Endometrial microvascular endothelial cells (primary cell): ENCODE data around the gene SHROOM3. TPM values are rescaled to one million over a fixed set of nuclear protein-coding genes. Genes with fewer than 3 reads are reported as not detected.

Experiments
- in situ Hi-C: cut with HindIII; loops from 2 replicates; pipeline ENCODE4 v1.10.0; 2017; ENCODE audit warnings: low sequenced_read_pairs, low pct_unique_long_range_greater_than_20kb; ENCODE audit errors: inconsistent ontology term
- total RNA-seq: library from RNA; depleted of rRNA; stranded (reverse); fragments of >200 nt; gene quantifications from one replicate; pipeline ENCODE4 v1.2.3, GENCODE V29; 2015; ENCODE audit errors: inconsistent ontology term

Gene SHROOM3
- total RNA-seq, 1 donor from 2014 or later, result 3.7 TPM

DNA sequence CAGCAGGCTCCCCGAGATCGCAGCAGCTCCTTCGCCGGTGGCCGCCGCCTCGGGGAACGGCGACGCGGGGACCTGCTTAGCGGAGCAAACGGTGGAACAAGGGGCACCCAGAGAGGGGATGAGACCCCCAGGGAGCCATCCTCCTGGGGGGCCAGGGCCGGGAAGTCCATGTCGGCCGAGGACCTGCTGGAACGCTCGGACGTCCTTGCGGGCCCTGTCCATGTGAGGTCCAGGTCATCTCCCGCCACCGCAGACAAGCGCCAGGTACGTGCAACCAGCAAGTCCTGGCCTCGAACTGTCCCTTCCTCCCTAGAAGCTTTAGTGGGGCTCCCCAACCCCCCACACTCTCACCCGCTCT, 306.6 kb downstream of the SHROOM3 start:
- in situ Hi-C loops, result no loop called here

DNA sequence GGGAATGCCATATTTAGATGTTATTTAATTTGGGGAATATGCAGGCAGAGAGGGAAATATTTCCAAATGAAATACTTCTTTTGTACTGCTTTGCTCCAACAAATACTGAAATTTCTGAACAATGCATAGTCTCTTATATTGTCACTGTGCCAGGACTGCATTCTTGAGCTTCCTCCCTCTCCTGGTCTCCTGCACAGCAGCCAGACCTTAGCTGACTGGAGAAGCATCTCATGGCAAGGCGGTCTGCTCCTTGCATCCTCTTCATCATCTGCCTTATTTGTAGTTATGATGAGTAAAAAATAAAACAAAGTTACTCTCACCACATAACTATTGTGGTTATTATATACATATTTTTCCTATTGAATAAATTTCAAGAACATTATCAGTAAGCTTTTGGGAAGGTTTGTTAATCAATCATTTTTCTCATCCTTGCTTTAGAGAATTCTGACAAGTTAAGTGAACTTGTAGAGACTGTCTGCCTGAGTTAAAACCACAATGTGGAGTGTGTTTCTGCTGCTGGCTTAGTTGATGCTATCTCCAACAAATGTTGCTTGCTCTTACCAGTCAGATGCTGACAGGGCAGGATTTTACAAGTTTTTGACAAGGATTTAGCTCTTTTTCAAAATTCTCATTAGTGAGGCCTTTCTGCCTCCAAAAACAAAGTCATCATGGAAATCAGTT, 309.4 kb downstream of the SHROOM3 start:
- in situ Hi-C loops, result no loop called here

DNA sequence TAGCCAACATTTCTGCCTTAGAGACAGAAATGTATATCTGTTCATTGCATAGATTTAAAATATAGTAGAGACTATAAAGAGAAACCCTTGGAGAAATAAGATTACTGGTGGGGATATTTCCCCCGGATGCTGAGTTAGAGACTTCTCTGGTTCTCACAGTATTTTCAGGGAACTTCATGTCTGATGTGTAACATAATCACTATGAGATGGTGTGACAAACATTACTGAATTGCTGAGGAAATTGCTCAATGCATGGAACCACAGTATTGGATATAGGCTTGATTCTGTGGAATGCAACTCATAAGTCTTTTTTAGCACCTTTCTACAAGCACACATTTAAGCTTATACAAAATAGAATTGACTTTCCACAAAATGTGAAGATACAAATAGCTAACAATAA, 310.2 kb downstream of the SHROOM3 start:
- in situ Hi-C loops, result no loop called here

DNA sequence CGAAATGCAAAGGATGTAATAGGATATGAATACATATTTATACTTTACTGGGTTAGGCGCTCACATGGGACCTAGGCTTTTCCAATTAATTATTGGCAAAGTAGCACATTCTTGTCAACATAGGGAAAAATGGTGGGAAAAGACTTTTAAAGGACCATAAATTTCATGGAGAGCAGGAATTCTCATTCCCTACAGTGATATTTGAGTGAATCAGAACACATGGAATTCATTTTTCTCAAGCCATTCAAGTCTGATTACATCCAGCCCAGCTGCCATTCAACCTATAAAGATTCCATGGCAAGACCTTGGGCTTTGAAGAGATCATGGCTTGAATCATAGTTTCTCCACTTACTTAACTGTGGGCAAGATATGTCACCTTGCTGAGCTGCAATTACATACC, 312.5 kb downstream of the SHROOM3 start:
- in situ Hi-C loops, result no loop called here

DNA sequence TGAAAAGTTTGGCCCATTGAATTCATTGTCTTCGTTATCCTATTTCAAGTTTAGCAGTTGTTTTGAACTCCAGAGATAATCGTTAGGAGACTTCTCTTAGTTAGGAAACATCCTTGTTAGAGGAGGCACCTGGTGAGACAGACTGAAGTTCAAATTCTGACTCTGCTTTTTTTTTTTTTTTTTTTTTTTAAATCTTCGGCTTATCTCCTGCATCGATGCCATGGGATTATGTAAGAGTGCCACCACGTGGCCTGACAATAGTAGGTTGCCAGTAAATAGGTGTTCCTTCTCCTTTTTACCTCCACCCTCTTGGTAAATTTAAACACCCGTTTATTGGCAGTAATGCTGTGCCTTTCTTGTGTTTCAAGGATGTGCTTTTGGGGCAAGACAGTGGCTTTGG, 313.6 kb downstream of the SHROOM3 start:
- in situ Hi-C loops, result no loop called here

DNA sequence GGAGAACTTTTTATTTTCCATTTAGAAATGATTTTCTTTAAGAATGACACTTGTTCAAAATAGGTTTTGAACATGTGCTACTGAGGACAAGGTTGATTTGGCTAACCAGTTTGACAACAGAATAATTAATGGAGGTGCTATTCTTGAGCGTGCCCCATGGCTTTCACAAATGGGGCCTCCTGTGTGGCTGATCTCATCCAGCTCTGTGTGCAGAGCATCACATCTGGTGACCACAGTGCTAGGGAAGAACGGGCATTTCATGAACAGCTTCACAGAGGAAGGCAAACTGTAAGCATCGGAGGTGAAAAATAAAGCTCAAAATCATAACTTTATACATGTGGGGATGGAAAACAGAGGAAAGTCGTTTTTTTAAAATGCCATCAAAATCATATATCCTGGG, 314.3 kb downstream of the SHROOM3 start:
- in situ Hi-C loops, result no loop called here

DNA sequence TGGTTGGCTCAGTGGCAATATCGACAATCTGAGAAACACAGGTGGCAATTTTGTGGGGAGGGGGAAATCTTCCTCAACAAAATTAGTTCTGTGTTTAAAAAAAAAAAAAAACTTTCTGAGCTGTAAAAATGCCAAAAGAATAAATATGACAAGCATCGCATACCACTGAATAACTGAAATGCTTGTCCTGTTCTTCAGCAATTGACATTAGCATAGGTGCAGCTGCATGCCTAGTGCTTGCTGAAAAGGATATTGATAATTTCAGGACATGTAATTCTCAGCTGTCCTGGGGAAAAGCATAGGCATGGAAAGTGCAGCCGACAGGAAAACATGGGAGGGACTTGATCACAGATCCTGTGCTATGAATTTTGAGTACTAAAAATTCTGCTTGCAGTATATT, 315.7 kb downstream of the SHROOM3 start:
- in situ Hi-C loops, result no loop called here

DNA sequence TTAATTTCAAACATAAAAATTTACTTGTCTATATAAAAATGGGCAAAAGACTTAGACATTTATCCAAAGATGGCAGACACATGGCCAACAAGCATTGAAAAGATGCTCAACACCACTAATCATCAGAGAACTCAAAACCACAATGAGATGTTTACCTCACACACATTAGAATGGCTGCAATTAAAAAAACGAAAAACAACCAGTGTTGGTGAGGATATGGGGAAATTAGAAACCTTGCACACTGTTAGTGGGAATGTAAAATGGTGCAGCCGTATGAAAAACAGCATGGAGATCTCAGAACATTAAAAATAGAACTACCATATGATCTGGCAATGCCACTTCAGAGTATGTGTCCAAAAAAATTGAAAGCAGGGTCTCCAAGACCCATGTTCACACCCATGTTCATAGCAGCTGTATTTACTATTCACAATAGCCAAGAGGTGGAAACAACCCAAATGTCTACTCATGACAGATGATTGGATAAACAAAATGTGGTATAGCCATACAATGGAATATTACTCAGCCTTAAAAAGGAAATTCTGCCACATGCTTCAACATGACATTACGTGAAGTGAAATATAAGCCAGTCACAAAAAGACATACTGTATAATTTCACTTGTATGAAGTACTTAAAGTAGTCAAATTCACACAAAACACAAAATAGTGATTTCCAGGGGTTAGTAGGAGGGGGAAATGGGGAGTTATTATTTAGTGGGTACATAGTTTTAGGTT, 316.7 kb downstream of the SHROOM3 start:
- in situ Hi-C loops, result no loop called here

DNA sequence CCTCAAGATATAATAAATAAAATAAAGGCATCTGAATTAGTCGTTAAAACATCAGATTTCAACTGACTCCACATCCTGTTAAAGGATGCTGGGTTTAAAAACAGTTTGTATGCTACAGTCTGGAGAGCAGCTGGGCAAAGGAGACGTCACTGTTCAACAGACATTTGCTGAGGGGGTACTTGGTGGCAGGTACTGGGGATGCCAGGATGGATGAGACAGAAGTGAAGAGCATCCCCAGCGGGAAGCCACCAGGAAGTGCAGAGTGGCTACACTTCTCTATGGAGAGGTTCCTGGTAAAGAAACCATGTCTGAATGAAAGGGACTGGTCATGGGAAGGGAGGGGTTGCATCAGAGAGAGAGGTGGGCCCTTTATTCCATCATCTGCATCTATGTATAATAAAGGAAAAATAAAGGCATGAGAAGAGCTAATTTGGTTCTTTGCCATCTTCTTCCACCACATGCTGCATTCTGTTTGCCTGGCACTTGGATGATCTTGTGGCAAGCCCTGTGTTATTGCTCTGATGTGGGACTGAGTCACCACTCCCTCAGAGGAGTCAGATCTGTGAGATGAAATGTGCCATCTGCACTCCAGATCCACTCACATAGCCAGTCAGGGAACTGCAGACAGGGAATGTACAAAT, 318.0 kb downstream of the SHROOM3 start:
- in situ Hi-C loops, result no loop called here

DNA sequence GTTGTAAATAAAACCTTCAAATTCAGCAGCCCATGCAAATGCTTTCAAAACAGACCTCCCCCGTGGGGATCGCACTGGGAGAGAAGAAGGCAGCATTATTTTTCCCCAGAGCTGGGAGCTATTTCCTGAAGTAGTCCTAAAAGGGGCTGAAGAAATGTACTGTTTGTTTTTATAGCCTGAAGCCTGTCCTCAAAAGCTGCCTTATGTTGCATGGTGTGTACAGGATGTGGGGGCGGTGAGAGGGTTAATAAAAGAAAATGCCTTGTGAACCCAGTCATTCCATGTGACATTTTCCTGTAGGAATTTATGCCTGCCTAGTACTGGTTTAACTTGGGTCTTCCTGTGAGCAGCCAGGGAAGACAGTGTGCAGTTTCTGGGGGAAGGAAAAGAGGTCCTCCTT, 318.8 kb downstream of the SHROOM3 start:
- in situ Hi-C loops, result no loop called here

DNA sequence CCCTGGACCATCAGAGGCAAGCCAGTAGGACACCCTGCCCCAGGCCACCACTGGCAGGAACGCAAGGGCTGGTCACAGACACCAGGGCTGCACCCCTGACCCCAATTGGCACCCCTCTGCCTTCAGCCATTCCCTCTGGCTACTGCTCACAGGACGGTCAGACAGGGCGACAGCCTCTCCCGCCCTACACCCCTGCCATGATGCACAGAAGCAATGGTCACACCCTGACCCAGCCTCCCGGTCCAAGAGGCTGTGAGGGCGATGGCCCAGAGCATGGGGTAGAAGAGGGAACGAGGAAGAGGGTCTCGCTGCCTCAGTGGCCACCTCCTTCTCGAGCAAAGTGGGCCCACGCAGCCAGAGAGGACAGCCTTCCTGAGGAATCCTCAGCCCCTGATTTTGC, 319.4 kb downstream of the SHROOM3 start:
- in situ Hi-C loops, result no loop called here

DNA sequence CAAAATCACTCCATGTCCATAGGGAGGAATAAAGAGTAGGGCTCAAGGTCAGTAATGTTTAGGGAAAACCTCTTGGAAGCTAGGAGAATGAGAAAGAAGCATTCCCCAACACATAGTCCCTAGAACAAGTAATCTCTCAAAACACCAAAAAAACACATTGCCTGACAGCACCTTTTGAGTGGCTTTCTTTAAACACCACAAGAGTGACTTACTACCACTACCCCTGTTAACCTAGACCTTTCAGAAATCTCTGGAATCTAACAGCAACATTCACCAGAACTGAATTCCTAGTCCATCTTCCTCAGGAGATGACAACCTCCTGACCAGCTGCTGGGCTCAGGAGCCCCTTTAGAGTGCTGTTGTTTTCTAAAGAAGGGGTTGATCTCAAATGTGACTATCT, 320.7 kb downstream of the SHROOM3 start:
- in situ Hi-C loops, result no loop called here

DNA sequence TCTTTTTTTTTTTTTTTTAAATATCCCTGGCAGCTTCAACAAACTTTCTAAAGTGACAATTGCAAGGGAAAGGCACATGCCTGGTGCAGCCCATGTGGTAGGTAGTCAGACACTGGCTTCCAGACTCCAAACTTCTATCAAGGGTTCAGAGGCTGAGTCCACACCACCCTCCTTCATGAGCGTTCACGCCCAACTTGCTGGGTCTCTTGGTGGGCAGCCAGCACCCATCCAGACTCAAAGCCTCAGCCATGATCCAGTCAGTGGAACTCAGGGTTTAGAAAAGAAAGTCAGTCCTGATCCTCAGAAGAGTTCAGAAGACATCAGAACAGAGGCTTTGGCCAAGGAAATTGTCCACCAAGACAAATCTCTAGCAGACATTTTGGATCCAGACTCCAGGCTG, 321.4 kb downstream of the SHROOM3 start:
- in situ Hi-C loops, result no loop called here

DNA sequence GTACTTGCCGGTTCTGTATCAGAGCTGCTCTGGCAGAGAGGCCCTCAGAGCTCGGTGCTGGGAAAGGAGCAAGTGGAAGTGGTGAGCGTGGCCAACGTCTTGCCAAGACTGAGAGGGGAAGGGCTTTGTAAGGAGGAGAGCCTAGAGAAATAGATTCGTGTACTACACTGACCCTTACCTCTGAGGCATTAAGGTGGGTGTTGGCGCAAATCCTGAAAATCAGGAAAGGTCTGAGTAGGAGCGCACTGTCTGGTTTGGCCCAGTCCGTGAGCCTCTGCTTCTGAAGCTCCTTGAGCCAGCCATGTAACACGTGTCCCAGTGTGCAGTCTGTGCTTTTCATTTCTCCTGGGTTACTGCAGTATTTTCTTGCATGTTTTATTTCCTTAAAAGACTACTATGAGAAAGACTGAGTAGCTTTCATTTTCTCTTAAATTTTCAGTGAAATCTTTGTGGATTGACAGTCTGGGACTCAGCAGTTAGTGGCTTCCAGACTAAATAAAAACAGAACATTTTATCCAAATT, 322.4 kb downstream of the SHROOM3 start:
- in situ Hi-C loops, result no loop called here

DNA sequence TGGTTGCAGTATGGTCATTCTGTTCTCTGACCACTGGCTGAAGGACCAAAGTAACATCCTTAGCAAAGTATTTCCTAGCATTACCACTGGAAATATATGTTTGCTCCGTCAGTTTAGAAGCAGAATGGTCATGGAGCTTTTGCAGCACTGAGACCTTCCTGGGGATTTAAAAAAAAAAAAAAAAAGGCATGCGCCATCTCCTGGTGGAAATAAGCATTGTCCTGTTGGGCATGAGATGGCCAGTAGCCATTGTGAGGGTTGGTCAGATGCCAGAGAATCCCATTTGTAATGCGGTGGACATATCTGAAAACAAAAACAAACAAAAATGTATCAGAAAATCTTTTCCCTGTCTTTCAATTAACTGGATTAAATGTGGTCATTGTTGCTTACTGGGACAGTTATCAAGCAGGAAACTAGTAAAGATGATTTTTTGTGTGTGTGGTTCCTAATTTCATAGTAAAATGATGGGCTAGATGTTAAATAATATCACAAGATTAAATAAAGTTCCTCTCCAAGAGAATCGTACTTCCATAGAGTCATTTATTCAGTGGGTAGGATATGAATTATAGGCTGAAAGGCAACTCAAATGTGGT, 323.4 kb downstream of the SHROOM3 start:
- in situ Hi-C loops, result no loop called here

DNA sequence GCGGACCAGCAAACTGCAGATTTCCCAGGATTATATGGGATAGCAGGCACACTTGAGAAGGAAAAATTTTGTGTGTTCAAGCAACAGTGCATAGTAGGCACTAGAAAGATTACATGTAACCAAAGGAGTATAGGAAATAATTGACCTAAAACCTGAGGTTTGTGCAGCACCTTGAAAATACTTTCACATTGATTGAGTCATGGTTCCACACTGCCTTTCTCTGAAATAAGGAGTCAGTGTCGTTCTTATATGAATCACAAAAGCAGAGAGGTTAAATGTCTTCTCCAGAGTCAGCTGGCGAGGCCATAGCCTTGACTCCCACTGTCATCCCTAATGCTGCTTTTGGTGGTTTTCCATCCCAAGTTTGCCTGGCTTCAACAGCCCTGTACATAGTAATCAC, 324.0 kb downstream of the SHROOM3 start:
- in situ Hi-C loops, result no loop called here

DNA sequence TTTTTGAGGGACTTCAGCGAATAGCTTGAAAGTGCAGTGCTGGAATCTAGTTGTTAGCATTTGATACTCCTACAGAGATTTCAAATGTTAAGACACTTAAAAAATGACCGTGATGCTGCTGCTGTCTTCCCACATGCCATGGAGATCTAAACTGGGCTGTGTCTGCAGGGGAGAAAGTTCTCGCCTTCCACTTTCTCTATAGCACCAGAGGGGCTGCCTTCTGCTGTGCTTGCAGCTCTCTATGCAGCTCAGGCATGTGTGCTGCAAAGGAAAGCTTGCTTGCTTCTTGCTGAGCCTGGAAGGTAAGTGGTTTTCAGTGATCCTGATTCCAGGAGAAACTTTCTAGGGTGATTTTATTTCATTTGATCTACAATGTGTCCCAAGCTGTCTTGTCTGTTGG, 325.2 kb downstream of the SHROOM3 start:
- in situ Hi-C loops, result no loop called here

DNA sequence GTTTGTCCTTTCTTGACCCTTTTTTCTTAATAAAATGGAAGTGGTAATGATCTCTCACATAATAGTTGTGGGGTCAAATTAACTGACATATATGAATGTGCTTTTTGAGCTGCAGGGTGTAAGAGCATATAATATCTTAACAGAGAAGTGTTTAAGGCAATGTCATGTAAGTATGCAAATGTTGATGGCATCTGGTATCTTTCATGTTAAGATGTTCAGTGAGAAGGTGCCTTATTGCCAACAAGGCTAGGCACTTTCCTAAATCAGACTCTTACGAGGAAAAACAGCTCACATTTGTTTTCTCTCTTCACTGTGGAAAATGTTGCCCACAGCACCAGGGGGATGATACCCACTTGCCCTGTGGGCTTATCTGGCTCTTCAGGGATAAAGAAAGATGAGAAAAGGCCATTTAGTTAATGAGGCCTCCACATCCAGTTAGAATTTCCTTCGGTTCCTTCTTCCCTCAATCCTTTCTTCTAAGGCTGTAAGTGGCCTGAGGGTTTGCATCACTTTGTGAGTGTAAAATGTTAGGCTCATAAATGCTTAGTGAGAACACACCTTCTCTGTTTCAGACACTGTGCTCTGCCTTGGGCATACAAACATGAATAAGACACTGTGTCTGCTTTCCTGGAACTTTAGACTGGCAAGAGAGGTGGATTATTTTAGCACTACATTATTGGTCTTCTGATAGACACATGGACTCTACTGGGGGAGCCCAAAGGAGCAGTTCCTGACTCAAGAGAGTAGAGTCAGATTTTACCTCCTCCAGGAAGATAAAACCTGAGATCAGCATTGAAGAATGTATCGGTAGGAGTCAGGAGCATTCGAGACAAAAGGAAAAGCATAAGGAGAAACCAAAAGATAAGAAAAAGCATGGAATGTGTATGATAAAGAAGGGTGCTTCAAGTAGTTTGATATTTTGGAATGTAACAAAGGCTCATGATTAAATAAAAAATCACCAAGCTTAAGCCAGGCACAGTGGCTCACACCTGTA, 327.4 kb downstream of the SHROOM3 start:
- in situ Hi-C loops, result no loop called here

DNA sequence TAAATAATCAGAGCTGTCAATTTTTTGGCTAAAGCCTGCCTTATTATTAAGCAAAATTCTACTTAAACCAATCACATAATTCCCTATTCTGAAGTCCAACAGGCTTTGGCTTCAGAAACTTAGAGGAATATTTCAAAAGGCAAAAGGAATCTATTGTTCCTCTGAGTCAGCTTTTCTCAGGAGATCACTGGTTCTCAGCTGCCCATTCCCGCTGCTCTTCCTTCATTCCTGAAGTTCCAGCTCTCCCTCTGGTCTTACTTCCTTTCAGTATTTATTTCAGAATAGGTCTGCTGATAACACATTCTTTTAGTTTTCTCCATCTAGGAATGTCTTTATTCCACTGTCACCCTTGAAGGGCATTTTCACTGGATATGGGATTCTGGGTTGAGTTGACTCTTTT, 329.2 kb downstream of the SHROOM3 start:
- in situ Hi-C loops, result no loop called here
